Memory B cell (primary cell): Measurements from ENCODE around the gene ZYG11B.
"Not testable (repeated sequence)": the region's sequence is repeated elsewhere in the genome, so short reads cannot be mapped to it uniquely, and the experiment has no call there.

Experiments used
- ATAC-seq: fragments of 150-1000 bp; cut with Tn5 transposase; 2 replicates; pipeline ENCODE4 v1.10.0; 2021; ENCODE audit warnings: low read depth, mild to moderate bottlenecking, moderate library complexity
- DNase-seq, 2 donors: peaks; one replicate each; pipeline ENCODE4 v3.0.0; 2022; ENCODE audit warnings: low spot score in 2 of 2
- H3K27ac Mint-ChIP-seq: one replicate; pipeline ENCODE4 v1.8.0; 2022; ENCODE audit warnings: mild to moderate bottlenecking, moderate library complexity, mixed read lengths
- H3K27me3 Mint-ChIP-seq: one replicate; pipeline ENCODE4 v1.8.0; 2022; ENCODE audit warnings: mixed read lengths
- H3K36me3 Mint-ChIP-seq: one replicate; pipeline ENCODE4 v1.8.0; 2022; ENCODE audit warnings: mild to moderate bottlenecking, mixed read lengths
- H3K4me1 Mint-ChIP-seq: one replicate; pipeline ENCODE4 v1.8.0; 2022; ENCODE audit warnings: mixed read lengths
- H3K4me3 Mint-ChIP-seq: one replicate; pipeline ENCODE4 v1.8.0; 2022; ENCODE audit warnings: mild to moderate bottlenecking, moderate library complexity, mixed read lengths
- H3K9me3 Mint-ChIP-seq: one replicate; pipeline ENCODE4 v1.8.0; 2022; ENCODE audit warnings: mixed read lengths

The ZYG11B gene

DNA sequence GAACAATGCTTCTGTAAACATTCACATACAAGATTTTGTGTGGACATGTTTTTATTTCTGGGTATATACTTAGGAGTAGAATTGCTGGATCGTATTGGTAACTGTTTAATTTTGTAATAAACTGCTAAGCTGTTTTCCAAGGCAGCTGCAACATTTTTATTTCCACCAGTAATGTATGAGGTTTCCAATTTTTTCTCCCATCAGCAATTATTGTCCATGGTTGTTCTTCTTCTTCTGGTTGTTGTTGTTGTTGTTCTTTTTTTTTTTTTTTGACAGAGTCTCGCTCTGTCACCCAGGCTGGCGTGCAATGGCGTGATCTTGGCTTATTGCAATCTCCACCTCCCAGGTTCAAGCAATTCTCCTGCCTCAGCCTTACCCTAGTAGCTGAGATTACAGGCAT lies 26.9 kb downstream of the ZYG11B start:
- H3K4me3 Mint-ChIP-seq: no peak overlapping the region
- no peak overlapping the region for H3K27ac Mint-ChIP-seq
- DNase-seq (no peak), ATAC-seq (no peak)
- H3K27me3 Mint-ChIP-seq: no peaks in the 10 kb centered on the region
- peaks cover 3% of the 10 kb centered on the region for H3K36me3 Mint-ChIP-seq
- H3K9me3 Mint-ChIP-seq: no peaks in the 10 kb centered on the region
- H3K4me1 Mint-ChIP-seq: peaks cover 14% of the 10 kb centered on the region

DNA sequence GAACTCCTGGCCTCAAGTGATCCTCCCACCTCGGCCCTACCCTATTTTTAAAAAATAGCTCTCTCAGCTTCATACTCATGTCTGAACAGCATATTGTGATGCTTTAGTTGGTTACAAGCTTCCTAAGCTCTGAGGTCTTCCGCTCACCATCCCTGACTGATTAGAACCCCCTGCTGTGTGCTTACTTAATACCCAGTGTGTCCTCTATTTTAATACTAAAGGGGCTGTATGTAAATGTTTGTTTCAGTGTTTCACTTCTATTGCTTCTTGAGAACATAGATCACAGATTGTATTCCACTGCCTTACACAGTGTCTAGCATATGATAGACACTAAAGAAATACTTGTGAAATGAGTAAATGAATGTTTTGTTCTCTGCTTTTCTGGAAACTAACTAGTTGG lies 29.8 kb downstream of the ZYG11B start:
- peaks cover 3% of the 10 kb centered on the region for H3K36me3 Mint-ChIP-seq
- no peak overlapping the region for H3K4me3 Mint-ChIP-seq
- H3K27ac Mint-ChIP-seq: no peak overlapping the region
- H3K27me3 Mint-ChIP-seq: no peaks in the 10 kb centered on the region
- DNase-seq: no peak
- peaks cover 8% of the 10 kb centered on the region for H3K4me1 Mint-ChIP-seq
- ATAC-seq: no peak
- no peaks in the 10 kb centered on the region for H3K9me3 Mint-ChIP-seq

DNA sequence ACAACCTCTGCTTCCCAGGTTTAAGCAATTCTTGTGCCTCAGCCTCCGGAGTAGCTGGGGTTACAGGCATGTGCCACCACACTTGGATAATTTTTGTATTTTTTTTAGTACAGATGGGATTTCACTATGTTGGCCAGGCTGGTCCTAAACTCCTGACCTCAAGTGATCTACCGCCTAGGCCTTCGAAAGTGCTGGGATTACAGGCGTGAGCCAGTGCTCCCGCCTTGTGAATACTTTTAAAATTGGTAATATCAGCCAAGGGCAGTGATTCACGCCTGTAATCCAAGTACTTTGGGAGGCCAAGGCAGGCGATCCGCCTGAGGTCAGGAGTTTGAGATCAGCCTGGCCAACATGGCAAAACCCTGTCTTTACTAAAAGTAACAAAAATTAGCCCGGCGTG lies 33.7 kb downstream of the ZYG11B start:
- no peaks in the 10 kb centered on the region for H3K27me3 Mint-ChIP-seq
- H3K9me3 Mint-ChIP-seq: no peaks in the 10 kb centered on the region
- ATAC-seq (no peak), DNase-seq (no peak)
- H3K27ac Mint-ChIP-seq: no peak overlapping the region
- no peak overlapping the region for H3K4me3 Mint-ChIP-seq
- H3K36me3 Mint-ChIP-seq: peaks cover 11% of the 10 kb centered on the region
- H3K4me1 Mint-ChIP-seq: peaks cover 6% of the 10 kb centered on the region

DNA sequence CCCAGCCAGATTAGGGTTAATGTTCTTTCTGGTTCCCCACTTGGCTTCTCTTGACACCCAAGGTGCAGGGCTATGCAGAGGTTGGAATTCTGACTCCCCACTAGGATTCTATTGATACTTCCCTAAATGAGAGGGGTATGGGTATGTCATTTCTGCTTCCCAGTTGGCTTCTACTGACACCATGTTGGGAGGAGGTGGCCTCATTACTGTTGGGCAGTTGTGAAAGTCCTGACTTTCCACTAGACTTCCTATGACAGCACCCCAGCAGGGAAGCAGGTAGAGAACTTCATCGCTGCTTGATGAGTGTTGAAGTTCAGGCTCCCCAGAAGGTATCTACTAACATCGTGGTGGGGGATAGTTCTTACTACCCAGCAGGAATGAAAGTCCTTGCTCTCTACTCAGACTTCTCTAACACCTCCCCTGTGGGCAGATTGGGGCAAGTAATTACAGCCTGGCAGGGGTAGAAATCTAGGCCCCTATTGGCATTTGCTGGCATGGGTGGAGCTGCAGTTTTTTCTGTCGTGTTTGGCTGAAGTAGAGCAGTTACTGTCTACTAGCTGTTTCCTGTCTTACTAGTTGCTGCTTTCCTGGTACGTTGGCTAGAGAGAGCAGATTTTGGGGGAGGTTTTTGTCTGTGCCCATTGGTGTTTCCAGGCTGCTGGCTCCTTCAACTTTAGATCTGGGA lies 41.5 kb downstream of the ZYG11B start:
- Mint-ChIP-seq H3K4me1 (peaks cover 10% of the 10 kb centered on the region), H3K36me3 (peaks cover 30% of the 10 kb centered on the region), H3K4me3 (no peak overlapping the region), H3K27ac (peak overlapping the region; percentile 14), H3K27me3 (no peaks in the 10 kb centered on the region), H3K9me3 (no peaks in the 10 kb centered on the region)
- DNase-seq: no peak
- no peak for ATAC-seq

DNA sequence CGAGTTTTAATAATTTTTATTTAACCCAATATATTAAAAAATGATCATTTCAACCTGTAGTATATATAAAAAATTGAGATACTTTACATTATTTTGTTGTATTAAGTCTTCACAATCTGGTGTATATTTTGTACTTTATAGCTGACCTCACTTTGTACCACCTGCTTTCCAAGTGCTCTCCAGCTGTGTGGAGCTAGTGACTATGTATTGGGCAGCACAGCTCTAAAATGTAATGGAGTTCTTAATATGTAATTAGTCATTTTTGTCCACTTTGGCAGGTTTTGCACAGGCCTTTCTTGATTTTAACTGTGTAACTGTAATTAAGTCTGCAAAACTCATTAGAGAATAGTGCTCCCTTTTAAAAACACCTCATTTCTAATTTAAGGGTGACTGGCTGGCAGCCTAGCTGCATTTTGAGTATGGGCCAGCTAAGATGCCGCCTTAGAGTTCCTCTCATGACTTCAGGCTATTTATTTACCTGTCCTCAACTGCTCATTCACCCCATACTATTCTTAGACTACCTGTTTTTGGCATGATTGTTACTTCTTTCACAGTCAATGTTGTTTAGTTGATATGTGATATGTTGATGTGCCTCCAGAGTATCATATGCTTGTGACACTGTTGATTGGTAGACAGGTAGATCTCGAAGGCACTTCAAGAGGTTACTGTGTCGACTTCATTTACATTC lies 43.2 kb downstream of the ZYG11B start:
- peaks cover 8% of the 10 kb centered on the region for H3K4me1 Mint-ChIP-seq
- no peaks in the 10 kb centered on the region for H3K27me3 Mint-ChIP-seq
- H3K27ac Mint-ChIP-seq: no peak overlapping the region
- H3K36me3 Mint-ChIP-seq: peaks cover 32% of the 10 kb centered on the region
- no peak overlapping the region for H3K4me3 Mint-ChIP-seq
- DNase-seq (no peak), ATAC-seq (no peak)
- H3K9me3 Mint-ChIP-seq: no peaks in the 10 kb centered on the region

DNA sequence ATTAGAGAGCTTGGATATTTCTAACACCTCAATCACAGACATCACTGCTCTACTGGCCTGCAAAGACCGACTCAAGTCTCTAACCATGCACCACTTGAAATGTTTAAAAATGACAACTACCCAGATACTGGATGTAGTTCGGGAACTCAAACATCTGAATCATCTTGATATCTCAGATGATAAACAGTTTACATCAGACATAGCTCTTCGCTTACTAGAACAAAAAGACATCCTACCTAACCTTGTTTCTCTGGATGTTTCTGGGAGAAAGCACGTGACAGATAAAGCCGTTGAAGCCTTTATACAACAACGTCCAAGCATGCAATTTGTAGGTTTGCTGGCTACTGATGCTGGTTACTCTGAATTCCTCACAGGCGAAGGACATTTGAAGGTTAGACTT lies 45.1 kb downstream of the ZYG11B start:
- Mint-ChIP-seq H3K27ac (no peak overlapping the region), H3K4me3 (no peak overlapping the region), H3K36me3 (peaks cover 33% of the 10 kb centered on the region), H3K4me1 (peaks cover 8% of the 10 kb centered on the region), H3K9me3 (no peaks in the 10 kb centered on the region), H3K27me3 (no peaks in the 10 kb centered on the region)
- DNase-seq: no peak
- ATAC-seq: no peak

DNA sequence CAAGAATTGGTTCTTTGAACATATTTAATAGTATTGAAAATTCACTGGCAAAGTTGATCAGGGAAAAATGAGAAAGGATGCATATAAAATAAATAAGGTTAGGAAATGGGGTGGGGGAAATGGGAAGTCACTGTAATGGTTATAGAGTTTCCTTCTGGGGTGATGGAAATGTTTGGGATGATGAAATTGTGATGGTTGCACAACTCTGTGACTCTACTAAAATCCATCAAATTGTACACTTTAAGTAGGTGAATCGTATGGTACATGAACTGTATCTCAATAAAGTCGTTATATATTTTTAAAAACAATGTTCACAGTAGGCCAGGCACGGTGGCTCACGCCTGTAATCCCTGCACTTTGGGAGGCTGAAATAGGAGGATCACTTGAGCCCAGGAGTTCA lies 59.9 kb downstream of the ZYG11B start:
- ATAC-seq (no peak), DNase-seq (no peak)
- Mint-ChIP-seq H3K27ac (peak overlapping the region; percentile 65), H3K9me3 (no peaks in the 10 kb centered on the region), H3K27me3 (no peaks in the 10 kb centered on the region), H3K36me3 (peaks cover 21% of the 10 kb centered on the region), H3K4me1 (peaks cover 2% of the 10 kb centered on the region), H3K4me3 (no peak overlapping the region)

DNA sequence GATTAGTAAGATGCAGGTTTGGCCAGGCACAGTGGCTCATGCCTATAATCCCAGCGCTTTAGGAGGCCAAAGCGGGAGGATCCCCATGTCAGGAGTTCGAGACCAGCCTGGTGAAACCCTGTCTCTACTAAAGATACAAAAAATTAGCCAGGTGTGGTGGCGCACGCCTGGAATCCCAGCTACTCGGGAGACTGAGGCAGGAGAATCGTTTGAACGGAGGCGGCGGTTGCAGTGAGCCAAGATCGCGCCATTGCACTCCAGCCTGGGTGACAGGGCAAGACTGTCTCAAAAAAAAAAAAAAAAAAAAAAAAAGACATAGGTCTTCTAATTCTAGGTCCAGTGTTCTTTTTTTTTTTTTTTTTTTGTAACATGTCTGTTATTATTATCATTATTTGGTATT lies 64.2 kb downstream of the ZYG11B start:
- not testable (repeated sequence) for H3K9me3 Mint-ChIP-seq, H3K27me3 Mint-ChIP-seq, ATAC-seq, H3K4me3 Mint-ChIP-seq, DNase-seq, H3K4me1 Mint-ChIP-seq, H3K27ac Mint-ChIP-seq
- H3K36me3 Mint-ChIP-seq: peaks cover 20% of the 10 kb centered on the region

DNA sequence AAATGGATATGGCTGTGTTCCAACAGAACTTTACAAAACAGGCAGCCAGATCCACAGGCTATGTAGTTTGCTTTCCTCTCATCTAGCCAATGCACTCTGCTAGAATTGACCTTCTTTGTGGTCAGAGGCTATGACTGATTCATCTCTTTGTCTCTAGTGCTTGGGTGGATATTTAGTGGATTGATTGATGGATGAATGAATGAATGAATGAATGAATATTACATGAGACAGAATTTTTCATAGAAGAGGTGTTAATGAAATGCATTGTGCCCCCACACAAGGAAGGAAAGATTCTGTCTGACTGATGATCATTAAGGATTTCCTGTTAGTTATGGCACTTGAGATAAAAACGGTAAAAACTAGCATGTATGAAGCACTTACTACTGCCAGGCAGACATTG lies 65.8 kb downstream of the ZYG11B start:
- H3K27me3 Mint-ChIP-seq: no peaks in the 10 kb centered on the region
- no peak overlapping the region for H3K27ac Mint-ChIP-seq
- H3K4me3 Mint-ChIP-seq: no peak overlapping the region
- peaks cover 18% of the 10 kb centered on the region for H3K36me3 Mint-ChIP-seq
- H3K9me3 Mint-ChIP-seq: no peaks in the 10 kb centered on the region
- DNase-seq (no peak), ATAC-seq (no peak)
- H3K4me1 Mint-ChIP-seq: no peaks in the 10 kb centered on the region

DNA sequence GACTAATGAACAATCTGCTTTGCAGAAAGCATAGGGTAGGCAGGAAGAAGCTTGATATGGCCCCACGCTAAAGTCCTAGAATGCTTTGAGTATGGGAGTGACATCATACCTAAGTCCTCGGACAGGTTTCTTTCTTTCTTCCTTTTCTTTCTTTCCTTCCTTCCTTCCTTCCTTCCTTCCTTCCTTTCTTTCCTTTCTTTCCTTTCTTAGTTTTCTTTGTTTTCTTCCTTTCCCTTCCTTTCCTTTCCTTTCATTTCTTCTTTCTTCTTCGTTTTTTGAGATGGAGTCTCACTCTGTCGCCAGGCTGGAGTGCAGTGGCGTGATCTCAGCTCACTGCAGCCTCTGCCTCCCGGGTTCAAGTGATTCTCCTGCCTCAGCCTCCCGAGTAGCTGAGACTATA lies 67.5 kb downstream of the ZYG11B start:
- not testable (repeated sequence) for H3K27ac Mint-ChIP-seq, H3K27me3 Mint-ChIP-seq, DNase-seq, H3K4me3 Mint-ChIP-seq, ATAC-seq, H3K9me3 Mint-ChIP-seq, H3K4me1 Mint-ChIP-seq
- H3K36me3 Mint-ChIP-seq: peaks cover 16% of the 10 kb centered on the region

DNA sequence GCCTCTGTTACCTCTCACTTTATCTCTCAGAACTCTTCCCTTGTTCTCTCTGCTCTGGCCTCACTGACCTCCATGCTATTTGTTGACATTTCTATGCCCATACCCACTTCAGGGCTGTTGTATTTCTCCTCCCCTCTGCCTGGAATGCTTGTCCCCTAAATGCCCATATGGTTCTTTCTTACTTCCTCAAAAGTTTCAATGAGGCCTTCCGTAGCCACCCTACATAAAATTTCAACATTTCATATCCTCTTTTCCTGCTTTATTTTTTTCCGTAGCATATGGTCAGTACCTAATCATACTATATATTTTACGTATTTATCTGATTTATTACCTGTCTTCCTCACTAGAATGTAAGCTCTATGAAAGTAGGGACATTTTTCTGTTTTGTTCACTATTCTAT lies 69.2 kb downstream of the ZYG11B start:
- no peak overlapping the region for H3K4me3 Mint-ChIP-seq
- ATAC-seq: no peak
- H3K36me3 Mint-ChIP-seq: peaks cover 16% of the 10 kb centered on the region
- H3K9me3 Mint-ChIP-seq: no peaks in the 10 kb centered on the region
- peak overlapping the region; percentile 1 for H3K27ac Mint-ChIP-seq
- H3K4me1 Mint-ChIP-seq: no peaks in the 10 kb centered on the region
- no peaks in the 10 kb centered on the region for H3K27me3 Mint-ChIP-seq
- no peak for DNase-seq

DNA sequence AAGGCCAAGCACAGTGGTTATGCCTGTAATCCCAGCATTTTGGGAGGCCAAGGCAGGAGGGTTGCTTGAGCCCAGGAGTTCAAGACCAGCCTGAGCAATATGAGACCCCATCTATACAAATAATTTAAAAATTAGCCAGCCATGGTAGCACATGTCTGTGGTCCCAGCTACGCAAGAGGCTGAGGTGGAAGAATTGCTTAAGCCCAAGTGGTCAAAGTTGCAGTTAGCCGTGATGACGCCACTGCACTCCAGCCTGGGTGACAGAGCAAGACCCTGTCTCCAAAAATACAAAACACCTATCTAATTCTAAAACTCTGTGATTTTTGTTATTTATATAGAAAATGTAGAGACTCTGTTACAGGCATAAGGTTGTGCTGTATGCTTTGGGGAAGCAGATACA lies 72.1 kb downstream of the ZYG11B start:
- DNase-seq: no peak
- H3K4me3 Mint-ChIP-seq: no peak overlapping the region
- H3K27ac Mint-ChIP-seq: no peak overlapping the region
- H3K36me3 Mint-ChIP-seq: peaks cover 11% of the 10 kb centered on the region
- no peaks in the 10 kb centered on the region for H3K4me1 Mint-ChIP-seq
- ATAC-seq: no peak
- no peaks in the 10 kb centered on the region for H3K27me3 Mint-ChIP-seq
- no peaks in the 10 kb centered on the region for H3K9me3 Mint-ChIP-seq

DNA sequence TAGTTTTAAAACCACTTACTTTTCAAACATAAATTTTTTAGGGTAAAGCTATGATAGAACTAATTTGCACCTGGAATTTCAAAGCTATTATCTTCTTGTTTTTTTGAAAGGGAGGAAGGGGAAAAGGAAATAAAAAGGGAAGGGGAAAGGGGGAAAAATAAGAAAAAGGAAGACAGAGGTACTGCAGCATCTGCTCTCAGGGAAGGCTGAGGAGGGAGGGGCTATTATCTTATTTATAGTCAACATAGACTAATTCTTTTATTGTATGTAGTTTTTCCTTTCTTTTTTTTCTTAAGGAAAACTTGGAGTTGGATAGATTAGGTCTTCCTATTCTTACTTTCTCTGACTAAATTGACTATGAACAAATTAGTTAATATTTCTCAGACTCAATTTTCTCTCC lies 74.8 kb downstream of the ZYG11B start:
- Mint-ChIP-seq H3K27ac (no peak overlapping the region), H3K4me1 (no peaks in the 10 kb centered on the region), H3K36me3 (peaks cover 4% of the 10 kb centered on the region), H3K9me3 (no peaks in the 10 kb centered on the region), H3K4me3 (no peak overlapping the region), H3K27me3 (no peaks in the 10 kb centered on the region)
- DNase-seq (no peak), ATAC-seq (no peak)

DNA sequence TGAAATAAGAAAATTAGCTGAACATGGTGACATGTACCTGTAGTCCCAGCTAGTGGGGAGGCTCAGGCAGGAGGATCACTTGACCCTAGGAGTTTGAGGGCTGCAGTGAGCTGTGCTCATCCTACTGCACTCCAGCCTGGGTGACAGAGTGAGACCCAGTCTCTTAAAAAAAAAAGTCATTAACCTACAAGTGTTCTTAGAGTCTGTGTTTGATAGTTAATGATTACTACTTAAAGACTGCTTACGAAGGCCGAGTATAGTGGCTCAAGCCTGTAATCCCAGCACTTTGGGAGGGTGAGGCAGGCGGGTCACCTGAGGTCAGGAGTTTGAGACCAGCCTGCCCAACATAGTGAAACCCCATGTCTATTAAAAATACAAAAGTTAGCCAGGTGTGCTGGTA lies 77.8 kb downstream of the ZYG11B start:
- H3K36me3 Mint-ChIP-seq, H3K4me1 Mint-ChIP-seq, H3K27ac Mint-ChIP-seq, H3K27me3 Mint-ChIP-seq, DNase-seq, ATAC-seq, H3K4me3 Mint-ChIP-seq, H3K9me3 Mint-ChIP-seq: not testable (repeated sequence)

DNA sequence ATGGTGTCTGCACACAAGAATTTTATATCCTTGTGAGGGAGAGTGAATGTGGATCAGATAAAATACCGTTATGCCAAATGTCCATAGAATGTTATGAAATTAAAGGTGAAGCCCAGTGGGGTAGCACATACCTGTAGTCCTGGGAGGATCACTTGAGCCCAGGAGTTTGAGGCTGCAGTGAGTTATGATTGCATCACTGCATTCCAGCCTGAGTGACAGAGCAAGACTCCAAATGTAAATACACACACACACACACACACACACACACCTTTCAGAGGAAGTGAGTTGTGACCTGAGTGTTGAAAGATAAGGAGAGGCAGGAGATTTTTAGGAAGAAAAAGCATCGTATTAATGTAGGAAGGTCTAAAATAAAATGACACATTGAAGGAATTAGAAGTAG lies 88.2 kb downstream of the ZYG11B start:
- H3K4me1 Mint-ChIP-seq: no peaks in the 10 kb centered on the region
- H3K4me3 Mint-ChIP-seq: no peak overlapping the region
- H3K36me3 Mint-ChIP-seq: peaks cover 20% of the 10 kb centered on the region
- no peak for DNase-seq
- no peak overlapping the region for H3K27ac Mint-ChIP-seq
- no peaks in the 10 kb centered on the region for H3K9me3 Mint-ChIP-seq
- no peaks in the 10 kb centered on the region for H3K27me3 Mint-ChIP-seq
- ATAC-seq: no peak
